ENCODE data around the gene GOSR1. TPM values are rescaled to one million over a fixed set of nuclear protein-coding genes. Genes with fewer than 3 reads are reported as not detected.

Gene GOSR1
- total RNA-seq, 4 donors from 2014 or later = 28.9 to 55.4 (median 45.9) TPM

DNA sequence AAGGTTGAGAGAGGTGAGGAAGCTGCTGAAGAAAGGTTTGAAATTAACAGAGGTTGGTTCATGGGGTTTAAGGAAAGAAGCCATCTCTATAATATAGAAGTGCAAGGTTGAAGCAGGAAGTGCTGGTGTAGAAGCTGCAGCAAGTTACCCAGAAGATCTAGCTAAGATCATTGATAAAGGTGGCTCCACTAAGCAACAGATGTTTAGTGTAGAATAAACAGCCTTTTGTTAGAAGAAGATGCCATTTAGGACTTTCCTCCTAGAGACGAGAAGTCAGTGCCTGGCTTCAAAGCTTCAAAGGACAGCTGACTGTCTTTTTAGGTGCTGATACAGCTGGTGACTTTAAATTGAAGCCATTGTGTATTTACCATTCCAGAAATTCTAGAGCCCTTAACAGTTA, 29.3 kb downstream of the GOSR1 start:
- H3K4me3 ChIP-seq = no peak overlapping the region
- no peaks in the 10 kb centered on the region for H3K9me3 ChIP-seq
- H3K27ac ChIP-seq = no peak overlapping the region
- H3K4me1 ChIP-seq = no peaks in the 10 kb centered on the region
- DNase-seq = no peak
- H3K36me3 ChIP-seq = peaks cover 0 to 30% (median 0%) of the 10 kb centered on the region in 3 donors
- no peaks in the 10 kb centered on the region for H3K27me3 ChIP-seq
- no peak for TF ChIP-seq POLR2A (IDR thresholded peaks at IDR 0.05)
- TF ChIP-seq, protein P1, sequence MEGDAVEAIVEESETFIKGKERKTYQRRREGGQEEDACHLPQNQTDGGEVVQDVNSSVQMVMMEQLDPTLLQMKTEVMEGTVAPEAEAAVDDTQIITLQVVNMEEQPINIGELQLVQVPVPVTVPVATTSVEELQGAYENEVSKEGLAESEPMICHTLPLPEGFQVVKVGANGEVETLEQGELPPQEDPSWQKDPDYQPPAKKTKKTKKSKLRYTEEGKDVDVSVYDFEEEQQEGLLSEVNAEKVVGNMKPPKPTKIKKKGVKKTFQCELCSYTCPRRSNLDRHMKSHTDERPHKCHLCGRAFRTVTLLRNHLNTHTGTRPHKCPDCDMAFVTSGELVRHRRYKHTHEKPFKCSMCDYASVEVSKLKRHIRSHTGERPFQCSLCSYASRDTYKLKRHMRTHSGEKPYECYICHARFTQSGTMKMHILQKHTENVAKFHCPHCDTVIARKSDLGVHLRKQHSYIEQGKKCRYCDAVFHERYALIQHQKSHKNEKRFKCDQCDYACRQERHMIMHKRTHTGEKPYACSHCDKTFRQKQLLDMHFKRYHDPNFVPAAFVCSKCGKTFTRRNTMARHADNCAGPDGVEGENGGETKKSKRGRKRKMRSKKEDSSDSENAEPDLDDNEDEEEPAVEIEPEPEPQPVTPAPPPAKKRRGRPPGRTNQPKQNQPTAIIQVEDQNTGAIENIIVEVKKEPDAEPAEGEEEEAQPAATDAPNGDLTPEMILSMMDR (IDR thresholded peaks at IDR 0.05) = no peak

- no peak for DNase-seq
- no peaks in the 10 kb centered on the region for H3K27me3 ChIP-seq
- no peak overlapping the region for H3K4me3 ChIP-seq
- H3K9me3 ChIP-seq = no peaks in the 10 kb centered on the region
- H3K4me1 ChIP-seq = no peaks in the 10 kb centered on the region
- TF ChIP-seq, protein P1 (IDR thresholded peaks at IDR 0.05) = no peak
- TF ChIP-seq POLR2A (IDR thresholded peaks at IDR 0.05) = no peak
- peaks cover 0 to 29% (median 0%) of the 10 kb centered on the region in 3 donors for H3K36me3 ChIP-seq
- no peak overlapping the region for H3K27ac ChIP-seq
Measured at GRCh38 chr17:30513346-30513745, 36.1 kb downstream of the GOSR1 start.

DNA sequence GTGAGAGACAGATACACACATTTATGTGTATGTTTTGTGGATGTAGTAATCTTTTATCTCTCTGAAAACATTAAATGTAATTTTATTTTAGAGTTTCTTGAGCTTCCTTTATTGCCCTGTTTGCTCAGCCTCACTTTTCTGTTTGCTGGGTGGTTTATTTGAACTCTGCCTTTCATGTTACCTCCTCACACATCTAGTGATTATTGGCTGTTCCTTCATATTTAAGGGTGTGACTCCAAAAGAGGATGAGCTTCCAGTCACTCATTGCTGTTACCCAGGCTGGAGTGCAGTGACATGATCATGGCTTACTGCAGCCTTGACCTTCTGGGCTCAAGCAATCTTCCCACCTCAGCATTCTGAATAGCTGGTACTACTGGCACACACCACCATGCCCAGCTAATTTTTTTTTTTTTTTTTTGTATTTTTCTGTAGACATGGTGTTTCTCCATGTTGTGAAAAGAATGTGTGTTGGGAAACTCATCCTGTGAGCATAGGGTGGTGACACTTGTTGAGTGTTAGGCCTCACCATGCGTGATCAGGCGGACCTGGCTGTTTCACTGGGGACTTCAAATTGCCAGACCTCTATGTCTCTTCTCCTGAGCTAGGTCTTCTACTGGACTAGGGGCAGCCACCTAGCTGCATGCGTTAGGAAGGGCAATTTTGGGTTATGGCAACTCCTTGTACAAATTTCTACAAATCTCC, 37.8 kb downstream of the GOSR1 start:
- H3K4me3 ChIP-seq = no peak overlapping the region
- H3K27ac ChIP-seq = no peak overlapping the region
- DNase-seq = no peak
- no peaks in the 10 kb centered on the region for H3K4me1 ChIP-seq
- peaks cover 0 to 34% (median 0%) of the 10 kb centered on the region in 3 donors for H3K36me3 ChIP-seq
- no peaks in the 10 kb centered on the region for H3K27me3 ChIP-seq
- no peaks in the 10 kb centered on the region for H3K9me3 ChIP-seq
- TF ChIP-seq, protein P1 (IDR thresholded peaks at IDR 0.05) = no peak
- no peak for TF ChIP-seq POLR2A (IDR thresholded peaks at IDR 0.05)

DNA sequence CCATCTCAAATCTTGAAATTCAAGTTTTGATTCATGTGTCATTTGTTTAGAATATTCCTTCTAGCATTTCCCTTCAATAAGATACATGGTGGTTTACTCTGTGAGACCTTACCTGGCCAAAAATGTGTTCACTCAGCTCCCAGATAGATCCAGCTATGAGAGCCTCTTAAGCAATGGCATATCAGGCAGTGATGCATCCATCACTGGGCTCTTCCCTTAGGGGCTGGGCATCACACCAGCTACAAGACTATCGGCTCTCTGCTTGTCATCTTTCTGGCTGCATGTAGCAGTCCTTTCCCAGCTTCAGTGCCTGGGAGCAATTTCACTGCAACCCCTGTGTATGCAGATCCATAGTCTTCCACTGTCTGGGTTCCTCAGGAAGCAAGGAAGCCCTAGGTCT, 40.6 kb downstream of the GOSR1 start:
- no peak for DNase-seq
- TF ChIP-seq POLR2A (IDR thresholded peaks at IDR 0.05) = no peak
- TF ChIP-seq, protein P1 (IDR thresholded peaks at IDR 0.05) = no peak
- Histone ChIP-seq H3K4me3 (no peak overlapping the region), H3K27ac (no peak overlapping the region), H3K27me3 (no peaks in the 10 kb centered on the region), H3K36me3 (peaks cover 0 to 40% (median 0%) of the 10 kb centered on the region in 3 donors), H3K9me3 (no peaks in the 10 kb centered on the region), H3K4me1 (no peaks in the 10 kb centered on the region)

GRCh38 chr17:30519166-30519565, 42.0 kb downstream of the GOSR1 start:
- Histone ChIP-seq H3K4me3 (no peak overlapping the region), H3K27ac (peak overlapping the region in 1 of 4 donors; percentile 4), H3K27me3 (no peaks in the 10 kb centered on the region), H3K36me3 (peaks cover 0 to 34% (median 0%) of the 10 kb centered on the region in 3 donors), H3K9me3 (no peaks in the 10 kb centered on the region), H3K4me1 (no peaks in the 10 kb centered on the region)
- TF ChIP-seq, protein P1 (IDR thresholded peaks at IDR 0.05) = no peak
- no peak for TF ChIP-seq POLR2A (IDR thresholded peaks at IDR 0.05)
- no peak for DNase-seq

Measured in Peyer's patch (tissue), 4 donors.